HPDE6-E6E7 (cell line): ENCODE measurements around the gene SMAD2.
"Not testable (repeated sequence)": the region's sequence is repeated elsewhere in the genome, so short reads cannot be mapped to it uniquely, and the experiment has no call there.

Experiments used
- DNase-seq: peaks from one replicate; pipeline ENCODE4 v3.0.0; 2011; ENCODE audit warnings: missing footprints; ENCODE audit errors: extremely low spot score

Gene SMAD2

GRCh38 chr18:47844828-47845498 is 85.5 kb downstream of the SMAD2 start:
- no peak for DNase-seq

DNA sequence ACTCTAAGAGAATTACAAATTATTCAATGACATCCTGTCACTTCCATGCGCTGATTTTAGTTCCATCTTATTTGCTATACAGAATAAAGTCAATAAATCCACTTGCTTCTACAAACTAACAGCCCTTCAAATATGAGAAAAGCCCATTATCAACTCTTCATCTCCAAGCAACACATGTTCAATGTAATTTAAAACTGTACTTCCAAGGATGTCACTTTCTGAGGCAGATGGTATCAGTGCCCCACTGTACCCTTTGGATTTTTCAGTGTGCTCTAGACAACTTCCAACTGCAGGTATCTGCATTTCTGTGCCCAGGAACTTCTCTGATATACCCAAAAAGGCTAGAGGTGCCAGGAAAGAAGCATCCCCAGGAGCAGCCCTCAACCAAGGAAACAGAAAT is 87.6 kb downstream of the SMAD2 start:
- no peak for DNase-seq

GRCh38 chr18:47838396-47838795 is 92.1 kb downstream of the SMAD2 start:
- no peak for DNase-seq

- no peak for DNase-seq
Measured at GRCh38 chr18:47832348-47832747, 98.1 kb downstream of the SMAD2 start.

DNA sequence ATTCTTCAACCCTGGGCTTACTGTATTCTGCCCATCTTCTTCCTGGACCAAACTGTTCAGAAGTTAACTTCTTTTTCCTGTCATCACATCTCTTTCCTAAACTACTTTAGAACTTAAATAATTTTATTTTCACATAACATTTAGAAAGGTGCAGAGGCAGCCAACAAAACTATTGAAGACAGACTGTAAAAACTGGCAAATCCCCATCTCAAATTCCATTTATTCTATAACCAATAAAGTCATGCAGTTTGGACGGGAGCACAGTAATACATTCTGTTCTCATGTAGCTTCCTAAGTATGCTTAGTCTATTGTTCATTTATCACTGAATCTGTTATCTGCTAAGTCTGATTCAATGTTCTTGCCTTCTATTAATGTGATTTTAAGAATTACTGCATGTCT is 99.1 kb downstream of the SMAD2 start:
- no peak for DNase-seq

DNA sequence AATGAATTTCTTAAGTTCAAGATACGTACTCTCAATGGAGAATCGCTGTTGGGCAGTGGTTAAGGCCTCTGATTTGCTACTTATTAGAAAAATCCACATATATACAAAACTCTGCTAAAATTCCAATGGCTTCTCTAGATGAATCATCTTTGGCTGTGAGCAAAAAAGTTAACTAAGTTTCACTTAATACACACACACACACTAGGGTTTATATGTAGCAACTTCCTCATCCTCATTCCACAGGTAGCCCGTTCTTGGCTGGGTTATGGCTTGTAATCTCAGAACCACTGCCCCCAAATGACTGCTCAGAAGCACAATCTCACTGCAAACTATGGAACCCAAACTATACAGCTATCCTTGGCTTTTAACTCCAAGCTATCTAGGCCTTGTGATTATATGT is 99.7 kb downstream of the SMAD2 start:
- no peak for DNase-seq

GRCh38 chr18:47829831-47830230 is 100.6 kb downstream of the SMAD2 start:
- no peak for DNase-seq

DNA sequence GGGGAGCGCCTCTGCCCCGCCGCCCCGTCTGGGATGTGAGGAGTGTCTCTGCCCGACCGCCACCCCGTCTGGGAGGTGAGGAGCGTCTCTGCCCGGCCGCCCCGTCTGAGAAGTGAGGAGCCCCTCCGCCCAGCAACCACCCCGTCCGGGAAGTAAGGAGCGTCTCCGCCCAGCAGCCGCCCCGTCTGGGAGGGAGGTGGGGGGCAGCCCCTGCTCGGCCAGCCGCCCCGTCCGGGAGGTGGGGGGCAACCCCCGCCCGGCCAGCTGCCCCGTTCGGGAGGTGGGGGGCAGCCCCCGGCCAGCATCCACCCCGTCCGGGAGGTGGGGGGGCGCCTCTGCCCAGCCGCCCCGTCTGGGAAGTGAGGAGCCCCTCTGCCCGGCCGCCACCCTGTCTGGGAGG is 102.4 kb downstream of the SMAD2 start:
- DNase-seq = not testable (repeated sequence)

GRCh38 chr18:47826157-47827074 is 104.0 kb downstream of the SMAD2 start:
- DNase-seq = no peak

DNA sequence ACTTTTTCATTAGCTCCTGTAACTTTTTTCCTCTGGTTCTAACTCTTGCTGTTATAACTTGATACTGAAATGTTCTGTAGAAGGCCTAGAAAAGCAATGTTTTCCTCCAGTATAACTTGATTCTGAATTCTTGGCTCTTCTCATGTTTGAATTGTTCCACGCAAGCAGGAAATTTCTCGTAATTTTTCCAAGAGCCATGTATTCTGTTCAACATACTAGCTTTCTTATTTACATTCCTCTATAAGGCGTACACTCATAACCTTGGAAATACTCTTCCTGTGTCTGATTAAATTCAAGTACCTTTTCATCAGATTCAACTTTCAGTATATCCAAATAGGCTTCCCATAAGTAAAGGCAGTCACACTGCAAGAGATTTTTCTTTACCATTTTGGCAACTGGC is 109.1 kb downstream of the SMAD2 start:
- no peak for DNase-seq

DNA sequence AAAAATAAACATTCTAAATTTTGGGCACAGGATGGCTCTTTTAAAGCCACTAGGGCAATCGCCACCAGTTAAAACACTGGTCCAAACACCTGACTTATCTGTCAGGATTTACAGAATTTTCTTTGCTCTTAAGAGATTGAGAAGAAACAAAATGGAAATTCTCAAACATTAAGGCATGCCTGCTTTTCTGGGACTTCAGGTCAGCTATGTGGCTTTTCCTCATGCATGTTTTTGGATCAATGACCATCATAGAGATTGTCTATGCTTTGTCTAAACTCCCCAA is 112.7 kb downstream of the SMAD2 start:
- no peak for DNase-seq

DNA sequence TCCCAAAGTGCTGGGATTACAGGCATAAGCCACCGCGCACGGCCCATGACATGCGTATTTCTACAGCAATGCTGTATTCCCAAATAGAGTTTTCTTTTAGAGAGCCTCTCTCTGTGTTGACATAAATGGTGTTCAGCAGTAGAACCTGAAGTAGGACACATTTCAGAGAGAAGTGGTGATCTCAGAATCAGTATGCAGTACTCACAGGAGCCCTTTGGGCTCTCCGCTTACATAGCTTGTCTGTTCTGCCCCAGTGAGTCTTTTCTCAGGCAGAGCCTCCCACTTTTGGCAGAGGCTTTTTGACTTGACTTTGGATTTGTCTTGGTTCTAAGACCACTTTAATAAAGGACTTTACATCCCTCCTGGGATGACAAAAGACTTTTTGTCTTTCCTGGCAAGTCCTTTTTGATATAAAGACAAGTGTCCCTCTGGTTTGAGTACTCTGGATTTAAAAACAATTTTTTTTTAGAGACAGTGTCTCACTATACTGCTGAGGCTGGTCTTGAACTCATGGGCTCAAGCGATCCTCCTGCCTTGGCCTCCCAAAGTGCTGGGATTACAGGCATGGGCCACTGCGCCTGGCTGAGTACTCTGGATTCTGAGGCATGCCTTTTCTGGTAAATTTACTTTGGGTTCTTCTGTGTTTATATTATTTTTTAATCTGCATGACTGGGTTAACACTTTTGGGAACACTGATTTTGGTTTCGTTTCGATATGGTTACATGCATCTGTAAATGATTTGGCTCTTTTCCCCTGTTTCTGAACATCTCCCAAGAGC is 113.3 kb downstream of the SMAD2 start:
- DNase-seq = no peak

GRCh38 chr18:47815486-47816270 is 114.8 kb downstream of the SMAD2 start:
- DNase-seq = no peak

- DNase-seq = no peak
Measured at GRCh38 chr18:47809420-47809819, 121.0 kb downstream of the SMAD2 start.

DNA sequence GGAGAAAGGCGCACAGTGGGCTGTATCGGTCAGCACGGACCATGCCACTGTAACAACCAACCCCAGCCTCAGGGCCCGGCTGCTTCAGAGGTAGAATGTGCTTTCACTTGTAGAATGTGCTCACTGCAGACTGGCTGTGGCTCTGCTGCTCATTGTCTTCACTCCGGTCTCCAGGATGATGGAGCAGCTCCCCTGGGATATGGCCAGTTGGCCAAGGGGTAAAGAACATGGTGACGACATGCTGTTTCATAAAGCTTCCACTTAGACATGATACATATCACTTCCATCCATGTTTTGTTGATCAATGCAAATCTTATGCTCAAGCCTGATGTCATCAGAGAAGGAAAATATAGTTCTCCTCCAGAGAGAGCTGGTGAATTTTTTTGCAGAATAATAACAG is 127.7 kb downstream of the SMAD2 start:
- no peak for DNase-seq

- no peak for DNase-seq
Measured at GRCh38 chr18:47801817-47802216, 128.6 kb downstream of the SMAD2 start.

DNA sequence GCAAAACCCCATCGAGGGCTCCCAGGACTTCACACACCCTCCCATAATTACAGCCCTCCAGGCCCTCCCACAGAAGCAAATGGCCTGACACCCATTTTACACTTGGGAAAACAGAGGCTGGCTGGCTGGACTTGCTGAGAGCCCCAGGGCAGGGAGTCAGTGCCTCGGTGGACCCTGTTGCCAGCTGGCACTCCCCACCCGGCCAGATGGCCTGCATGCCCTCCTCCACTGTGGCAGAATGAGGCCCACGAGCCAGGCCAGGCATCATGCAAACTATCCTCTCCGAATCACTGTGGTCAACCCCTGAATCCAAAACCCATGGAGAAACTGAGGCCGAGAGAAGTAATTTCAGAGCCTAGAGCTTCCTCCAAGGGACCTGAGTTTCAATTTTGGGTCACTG is 129.7 kb downstream of the SMAD2 start:
- no peak for DNase-seq

GRCh38 chr18:47800248-47800647 is 130.2 kb downstream of the SMAD2 start:
- no peak for DNase-seq

DNA sequence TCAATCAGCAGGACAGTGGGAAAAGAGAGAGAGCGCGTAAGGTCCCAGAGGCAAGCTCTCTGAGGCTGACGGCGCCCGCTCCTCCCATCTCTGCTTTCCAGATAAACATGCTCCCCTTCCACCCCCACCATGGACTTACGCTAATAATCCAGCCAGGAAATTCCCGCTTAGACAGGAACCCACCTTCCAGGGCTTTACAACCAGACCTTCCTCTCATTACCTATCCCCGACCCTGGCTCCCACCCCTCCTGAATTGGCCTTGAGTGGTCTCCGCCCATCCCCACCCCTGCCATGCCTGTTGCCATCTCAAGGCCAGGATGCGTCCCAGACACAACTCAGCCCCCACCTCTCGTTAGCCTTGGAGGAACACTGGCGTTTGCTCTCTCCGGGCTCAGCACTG is 131.1 kb downstream of the SMAD2 start:
- no peak for DNase-seq

GRCh38 chr18:47798366-47798765 is 132.1 kb downstream of the SMAD2 start:
- no peak for DNase-seq

DNA sequence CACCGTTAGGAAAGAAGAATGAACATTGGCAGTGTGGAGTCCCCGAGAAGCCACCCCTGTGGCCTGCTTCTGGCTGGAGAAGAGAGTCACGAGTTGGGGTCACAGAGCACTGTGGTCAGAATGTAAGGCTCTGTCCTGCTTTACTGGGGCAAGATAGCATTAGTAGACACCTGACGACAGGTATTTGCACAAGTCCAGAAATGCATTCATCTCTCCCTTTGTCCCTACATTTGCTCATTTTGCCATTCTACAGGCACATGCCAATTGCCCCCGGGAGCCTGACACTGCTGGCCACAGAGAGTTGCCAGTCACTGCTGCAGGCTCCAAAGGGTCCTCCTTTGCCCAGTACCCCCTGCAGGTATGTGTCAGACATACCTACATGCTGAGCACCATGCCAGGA is 133.3 kb downstream of the SMAD2 start:
- no peak for DNase-seq

- no peak for DNase-seq
Measured at GRCh38 chr18:47795434-47795814, 135.0 kb downstream of the SMAD2 start.
